Activated CD4-positive, alpha-beta memory T cell treated with anti-CD3 and anti-CD28 coated beads for 36 hours (primary cell): ENCODE data around the gene ZNF606. TPM values are rescaled to one million over a fixed set of nuclear protein-coding genes. Genes with fewer than 3 reads are reported as not detected.

Source experiments
- CTCF ChIA-PET: fragments of 350-600 bp; sonication (Branson Sonifier 250); formaldehyde crosslinking; loops from one replicate; lab custom pipeline; 2021; ENCODE audit warnings: antibody characterized with exemption, inconsistent platforms; lab: Charles Lee
- POLR2A ChIA-PET: fragments of 350-600 bp; sonication (Branson Sonifier 250); formaldehyde crosslinking; loops from one replicate; lab custom pipeline; 2021; ENCODE audit warnings: antibody characterized with exemption; lab: Charles Lee
- DNase-seq: peaks from one replicate; pipeline ENCODE4 v3.0.0-alpha.2; 2020
- H3K27ac Mint-ChIP-seq: one replicate; pipeline ENCODE4 v1.8.0; 2021; ENCODE audit warnings: mixed read lengths
- H3K27me3 Mint-ChIP-seq: one replicate; pipeline ENCODE4 v1.8.0; 2021; ENCODE audit warnings: mixed read lengths
- H3K36me3 Mint-ChIP-seq: one replicate; pipeline ENCODE4 v1.8.0; 2021; ENCODE audit warnings: mixed read lengths
- H3K4me1 Mint-ChIP-seq: one replicate; pipeline ENCODE4 v1.8.0; 2021; ENCODE audit warnings: low read depth, mixed read lengths
- H3K4me3 Mint-ChIP-seq: one replicate; pipeline ENCODE4 v1.8.0; 2021; ENCODE audit warnings: mild to moderate bottlenecking, mixed read lengths
- H3K9me3 Mint-ChIP-seq: one replicate; pipeline ENCODE4 v1.8.0; 2021; ENCODE audit warnings: mixed read lengths
- intact Hi-C: fragments of 100-400 bp; cut with micrococcal nuclease; formaldehyde crosslinking; loops from one replicate; pipeline ENCODE4 v1.15.1; 2023
- total RNA-seq, 2 experiments: library from RNA; stranded (reverse); gene quantifications; one replicate each; pipeline ENCODE4 v1.2.3, GENCODE V29; 2021

Gene ZNF606
- 1 to 10 TPM; 5.1 to 5.8 TPM for total RNA-seq

DNA sequence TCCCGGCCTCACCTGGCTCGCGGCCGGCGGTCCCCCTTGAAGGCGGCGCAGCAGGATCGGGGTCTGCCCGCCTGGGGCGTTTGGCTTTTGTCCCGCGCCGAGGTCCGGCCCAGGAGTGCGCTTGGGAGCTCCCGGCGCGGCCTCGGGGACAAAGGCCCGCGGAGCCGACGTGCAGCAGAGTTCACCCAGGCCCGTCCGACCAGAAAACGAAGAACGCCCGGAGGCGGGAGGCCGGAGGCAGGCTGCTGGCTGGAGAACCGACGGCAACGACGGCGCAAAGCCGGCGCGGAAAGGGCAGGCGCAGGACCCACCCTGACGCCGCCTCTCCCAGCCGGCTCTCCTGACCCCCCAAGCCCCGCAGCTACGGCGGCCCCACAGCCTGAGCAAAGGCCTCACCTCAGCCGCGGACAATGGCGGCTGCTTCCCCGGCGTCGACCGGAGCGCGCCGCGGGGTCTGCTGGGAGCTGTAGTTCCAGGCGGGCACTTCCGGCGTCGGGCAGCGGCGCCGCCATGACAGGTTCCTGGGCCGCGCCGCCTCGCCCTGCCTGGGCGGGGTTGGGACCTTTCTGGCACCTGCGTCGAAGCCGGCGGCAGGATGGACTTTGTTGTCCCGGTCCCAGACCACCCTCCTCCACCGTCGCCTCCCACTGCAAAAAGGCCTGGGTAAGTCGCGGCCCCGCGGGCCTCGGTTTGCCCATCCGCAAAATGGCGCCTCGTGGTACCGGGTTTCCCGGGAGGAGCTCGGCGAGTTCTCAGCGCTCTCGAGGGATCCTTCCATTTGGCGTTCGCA lies at the start of gene ZNF606:
Gene ZNF606, minus strand, starts transcription at position 437 of the 790 bp plus-strand sequence. CDS start 1,501 bp downstream, outside the sequence.
- Mint-ChIP-seq H3K4me1 (peaks cover 26% of the 10 kb centered on the region), H3K27me3 (no peaks in the 10 kb centered on the region), H3K4me3 (peak within 1 kb of the TSS; percentile 78), H3K9me3 (peaks cover 67% of the 10 kb centered on the region), H3K27ac (peak within 1 kb of the TSS; percentile 56), H3K36me3 (peaks cover 86% of the 10 kb centered on the region)
- ChIA-PET POLR2A (interaction anchor here (0.6 to 1.3 kb wide), 5 partner anchors 181 to 347 kb away, joined by 3 to 4 read pairs (median 3); partner anchors contain the start of genes ZNF274, ZNF586 and ZNF671), CTCF (interaction anchor here (0.8 to 1.2 kb wide), 3 partner anchors 18 to 86 kb away, joined by 3 read pairs; partner anchors contain the start of gene ZNF417)
- intact Hi-C loops: loop anchor here (1.0 to 10.0 kb wide), 6 partner anchors 86 to 424 kb away; partner anchors contain the start of genes ZNF274, ZNF416, ZNF417 and ZNF671
- DNase-seq: peak; percentile 88

GRCh38 chr19:58052256-58052655 lies 49.6 kb upstream of the ZNF606 start:
- Mint-ChIP-seq H3K4me1 (no peaks in the 10 kb centered on the region), H3K4me3 (no peak overlapping the region), H3K27me3 (peaks cover 8% of the 10 kb centered on the region), H3K36me3 (peaks cover 27% of the 10 kb centered on the region), H3K27ac (no peak overlapping the region), H3K9me3 (peaks cover 55% of the 10 kb centered on the region)
- ChIA-PET POLR2A (no interaction called here), CTCF (no interaction called here)
- no peak for DNase-seq
- intact Hi-C loops: no loop called here

DNA sequence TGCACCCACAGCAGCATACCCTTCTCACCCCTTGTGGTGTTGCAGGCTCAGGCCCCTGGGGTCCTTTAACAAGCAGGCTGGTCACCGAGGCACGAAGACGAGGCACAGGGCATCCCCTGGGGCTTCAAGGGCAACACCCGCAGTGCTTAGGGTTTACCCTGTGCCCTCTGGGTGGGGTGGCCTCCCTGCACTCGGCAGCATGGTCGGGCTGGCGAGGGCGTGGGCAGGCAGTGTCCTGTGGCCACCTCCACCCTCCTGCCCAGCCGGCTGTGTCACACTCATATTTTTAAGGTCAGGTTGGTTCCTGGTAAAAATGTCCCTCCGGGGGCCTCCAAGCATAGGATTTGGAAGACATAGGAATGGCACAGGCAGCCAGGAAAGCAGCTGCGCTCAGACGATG lies 45.1 kb upstream of the ZNF606 start:
- ChIA-PET POLR2A (no interaction called here), CTCF (no interaction called here)
- Mint-ChIP-seq H3K36me3 (peaks cover 15% of the 10 kb centered on the region), H3K27me3 (no peaks in the 10 kb centered on the region), H3K9me3 (peaks cover 62% of the 10 kb centered on the region), H3K27ac (no peak overlapping the region), H3K4me1 (no peaks in the 10 kb centered on the region), H3K4me3 (no peak overlapping the region)
- no peak for DNase-seq
- intact Hi-C loops: no loop called here

GRCh38 chr19:58046856-58047255 lies 44.2 kb upstream of the ZNF606 start:
- POLR2A ChIA-PET: no interaction called here
- Mint-ChIP-seq H3K4me3 (no peak overlapping the region), H3K27ac (no peak overlapping the region)

GRCh38 chr19:58045411-58046050 lies 42.9 kb upstream of the ZNF606 start:
- Mint-ChIP-seq H3K9me3 (peaks cover 68% of the 10 kb centered on the region), H3K27me3 (no peaks in the 10 kb centered on the region), H3K36me3 (peaks cover 15% of the 10 kb centered on the region), H3K4me1 (no peaks in the 10 kb centered on the region), H3K27ac (no peak overlapping the region), H3K4me3 (no peak overlapping the region)
- intact Hi-C loops: no loop called here
- CTCF ChIA-PET: no interaction called here
- no peak for DNase-seq
- POLR2A ChIA-PET: no interaction called here

More at GRCh38 chr19:58046856-58047255, 44.2 kb upstream of the ZNF606 start:
- no peak for DNase-seq
- CTCF ChIA-PET: no interaction called here
- H3K4me1 Mint-ChIP-seq: no peaks in the 10 kb centered on the region
- peaks cover 16% of the 10 kb centered on the region for H3K36me3 Mint-ChIP-seq
- intact Hi-C loops: no loop called here
- H3K9me3 Mint-ChIP-seq: peaks cover 65% of the 10 kb centered on the region
- no peaks in the 10 kb centered on the region for H3K27me3 Mint-ChIP-seq

DNA sequence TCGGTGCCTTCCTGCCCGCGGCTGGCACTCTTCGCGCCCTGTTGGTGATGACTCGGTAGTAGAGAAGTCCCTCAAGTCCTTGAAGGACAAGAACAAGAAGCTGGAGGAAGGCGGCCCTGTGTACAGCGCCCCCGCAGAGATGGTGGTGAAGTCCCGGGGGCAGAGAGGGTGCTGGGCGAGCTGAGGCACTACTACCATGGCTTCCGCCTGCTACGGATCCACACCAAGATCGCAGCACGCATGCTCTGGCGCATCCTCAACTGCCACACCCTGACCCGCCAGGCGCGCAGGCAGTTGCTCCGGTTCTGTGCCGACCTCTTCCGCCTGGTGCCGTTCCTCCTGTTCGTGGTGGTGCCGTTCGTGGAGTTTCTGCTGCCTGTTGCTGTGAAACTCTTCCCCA lies 42.3 kb upstream of the ZNF606 start:
- Mint-ChIP-seq H3K27me3 (no peaks in the 10 kb centered on the region), H3K27ac (no peak overlapping the region), H3K9me3 (peaks cover 72% of the 10 kb centered on the region), H3K36me3 (peaks cover 15% of the 10 kb centered on the region), H3K4me1 (no peaks in the 10 kb centered on the region), H3K4me3 (no peak overlapping the region)
- ChIA-PET CTCF (no interaction called here), POLR2A (no interaction called here)
- intact Hi-C loops: no loop called here
- no peak for DNase-seq

GRCh38 chr19:58044391-58044790 lies 41.8 kb upstream of the ZNF606 start:
- no peak overlapping the region for H3K27ac Mint-ChIP-seq
- H3K9me3 Mint-ChIP-seq: peaks cover 69% of the 10 kb centered on the region
- intact Hi-C loops: no loop called here
- H3K36me3 Mint-ChIP-seq: peaks cover 15% of the 10 kb centered on the region
- H3K4me1 Mint-ChIP-seq: no peaks in the 10 kb centered on the region
- no peak for DNase-seq
- H3K4me3 Mint-ChIP-seq: no peak overlapping the region
- ChIA-PET CTCF (no interaction called here), POLR2A (no interaction called here)
- H3K27me3 Mint-ChIP-seq: no peaks in the 10 kb centered on the region

DNA sequence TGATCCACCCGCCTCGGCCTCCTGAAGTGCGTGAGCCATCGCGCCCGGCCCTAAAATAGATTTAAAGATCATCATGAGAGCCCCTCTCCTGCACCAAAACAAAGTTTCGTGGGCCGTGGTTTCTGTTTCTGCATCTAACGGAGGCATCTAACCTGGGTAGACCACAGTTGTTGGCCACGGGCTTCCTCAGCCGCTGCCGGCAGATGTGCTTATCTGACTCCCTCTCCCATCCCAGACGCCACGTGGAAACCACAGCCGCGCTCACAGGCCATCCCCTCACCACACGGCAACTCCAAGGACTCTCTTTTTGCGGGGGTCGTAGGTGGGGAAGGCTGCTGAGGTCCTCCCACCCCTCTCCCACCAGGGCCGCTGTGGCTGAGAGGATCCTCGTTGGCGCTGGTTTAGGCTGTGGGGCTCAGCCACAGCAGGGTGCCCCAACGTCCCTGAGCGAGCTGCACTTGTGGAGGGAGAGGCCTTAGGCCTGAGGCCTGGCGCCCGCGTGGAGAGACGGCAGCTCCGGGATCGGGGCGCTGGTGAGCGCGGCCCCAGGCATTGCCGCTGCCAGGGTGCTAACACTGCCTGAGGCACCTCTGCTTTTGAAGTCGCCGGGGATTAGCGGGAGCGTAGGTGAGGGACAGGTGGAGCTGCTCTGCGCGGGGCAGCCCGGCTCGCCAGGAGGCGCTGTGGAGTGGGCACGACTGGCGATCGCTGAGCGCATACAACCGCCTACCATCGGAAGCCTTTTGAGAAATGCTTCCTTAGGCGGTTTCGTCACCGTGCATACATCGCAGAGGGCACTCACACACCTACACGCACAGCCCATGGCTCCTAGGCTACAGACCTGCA lies 40.1 kb upstream of the ZNF606 start:
- Mint-ChIP-seq H3K4me3 (no peak overlapping the region), H3K4me1 (no peaks in the 10 kb centered on the region), H3K27ac (no peak overlapping the region), H3K36me3 (peaks cover 14% of the 10 kb centered on the region), H3K27me3 (peaks cover 2% of the 10 kb centered on the region), H3K9me3 (peaks cover 59% of the 10 kb centered on the region)
- intact Hi-C loops: no loop called here
- POLR2A ChIA-PET: no interaction called here
- DNase-seq: no peak
- CTCF ChIA-PET: no interaction called here

- ChIA-PET POLR2A (no interaction called here), CTCF (no interaction called here)
- no peak overlapping the region for H3K4me3 Mint-ChIP-seq
- no peak overlapping the region for H3K27ac Mint-ChIP-seq
- intact Hi-C loops: no loop called here
- H3K9me3 Mint-ChIP-seq: peaks cover 55% of the 10 kb centered on the region
- H3K4me1 Mint-ChIP-seq: no peaks in the 10 kb centered on the region
- H3K27me3 Mint-ChIP-seq: peaks cover 9% of the 10 kb centered on the region
- H3K36me3 Mint-ChIP-seq: peaks cover 16% of the 10 kb centered on the region
- DNase-seq: no peak
Measured at GRCh38 chr19:58040751-58041525, 38.3 kb upstream of the ZNF606 start.

GRCh38 chr19:58038688-58039204 lies 36.1 kb upstream of the ZNF606 start:
- H3K4me3 Mint-ChIP-seq: no peak overlapping the region
- H3K36me3 Mint-ChIP-seq: peaks cover 28% of the 10 kb centered on the region
- no peak overlapping the region for H3K27ac Mint-ChIP-seq
- POLR2A ChIA-PET: no interaction called here
- H3K9me3 Mint-ChIP-seq: peaks cover 54% of the 10 kb centered on the region
- H3K27me3 Mint-ChIP-seq: peaks cover 18% of the 10 kb centered on the region
- no peak for DNase-seq
- CTCF ChIA-PET: no interaction called here
- peaks cover 3% of the 10 kb centered on the region for H3K4me1 Mint-ChIP-seq
- intact Hi-C loops: no loop called here

- H3K27me3 Mint-ChIP-seq: peaks cover 18% of the 10 kb centered on the region
- peaks cover 49% of the 10 kb centered on the region for H3K9me3 Mint-ChIP-seq
- POLR2A ChIA-PET: no interaction called here
- no peak for DNase-seq
- no peak overlapping the region for H3K4me3 Mint-ChIP-seq
- H3K27ac Mint-ChIP-seq: no peak overlapping the region
- H3K4me1 Mint-ChIP-seq: peaks cover 3% of the 10 kb centered on the region
- CTCF ChIA-PET: no interaction called here
- intact Hi-C loops: no loop called here
- H3K36me3 Mint-ChIP-seq: peaks cover 25% of the 10 kb centered on the region
Measured at GRCh38 chr19:58037927-58038687, 35.5 kb upstream of the ZNF606 start.
